ENCODE results near the gene NSF.

NSF gene

DNA sequence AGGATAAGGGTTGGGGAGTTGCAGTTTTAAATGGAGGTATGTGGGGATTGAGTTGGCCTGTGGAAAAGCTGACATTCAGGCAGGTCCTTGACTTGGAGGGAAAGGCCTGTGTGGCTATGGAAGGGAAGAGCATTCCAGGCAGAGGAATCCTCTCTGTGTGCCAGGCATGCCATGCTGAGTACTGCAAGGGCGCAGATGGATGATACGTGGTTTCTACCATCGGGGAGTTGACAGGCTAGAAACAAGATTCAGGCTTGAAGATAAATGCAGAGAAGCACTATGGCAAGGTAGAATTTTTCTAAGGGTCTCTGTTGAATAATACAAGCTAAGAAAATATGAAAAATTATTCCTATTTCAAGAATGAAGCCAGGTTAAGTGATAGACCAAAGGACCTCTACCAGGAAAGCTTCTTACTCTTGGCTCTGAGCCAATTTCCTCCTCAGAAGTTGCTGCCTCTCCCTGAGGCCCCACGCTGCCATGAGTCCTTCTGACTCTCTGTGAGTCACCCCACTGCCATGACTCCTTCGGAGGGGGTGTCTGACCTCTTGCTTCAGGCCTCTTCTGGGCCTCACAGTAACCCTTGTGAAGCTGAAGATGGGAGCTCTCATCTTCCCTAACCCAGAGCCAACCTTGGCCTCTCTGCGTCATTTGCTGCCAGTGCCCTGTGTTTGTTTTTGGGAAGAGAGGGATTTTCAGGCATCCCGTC, 152.2 kb downstream of the NSF start:
- TF ChIP-seq TAF1 (IDR thresholded peaks at IDR 0.05; ENCODE audit: borderline replicate concordance, insufficient read depth, low read length) = no peak
- no peak for TF ChIP-seq POLR2AphosphoS5 (IDR thresholded peaks at IDR 0.05; ENCODE audit: low read depth, low read length)
- no peak for TF ChIP-seq SIN3A (IDR thresholded peaks at IDR 0.05; ENCODE audit: borderline replicate concordance, insufficient read depth, low read length)
- TF ChIP-seq FOXP2 (optimal IDR thresholded peaks at IDR 0.05; ENCODE audit: borderline replicate concordance, extremely low read depth, extremely low read length, insufficient read depth) = no peak

DNA sequence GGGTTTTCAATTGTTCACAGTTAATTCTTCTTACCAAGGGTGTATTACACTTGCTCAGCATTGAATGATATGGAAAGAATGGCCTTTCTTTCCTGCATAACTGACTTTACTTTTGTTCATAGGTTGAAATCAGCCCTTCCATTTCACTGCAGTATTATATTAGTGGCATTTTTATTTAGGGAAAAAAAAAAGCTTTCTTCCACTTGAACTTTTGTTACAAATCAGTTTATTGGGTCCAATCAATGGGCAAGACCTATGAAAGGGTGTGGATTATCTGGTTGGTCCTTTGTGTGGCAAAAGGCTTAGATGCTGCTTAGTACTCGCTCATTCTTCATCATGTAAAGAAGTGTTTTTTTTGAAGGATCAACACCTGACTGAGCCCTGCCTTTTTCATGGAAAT, 154.0 kb downstream of the NSF start:
- no peak for TF ChIP-seq SIN3A (IDR thresholded peaks at IDR 0.05; ENCODE audit: borderline replicate concordance, insufficient read depth, low read length)
- no peak for TF ChIP-seq FOXP2 (optimal IDR thresholded peaks at IDR 0.05; ENCODE audit: borderline replicate concordance, extremely low read depth, extremely low read length, insufficient read depth)
- TF ChIP-seq TAF1 (IDR thresholded peaks at IDR 0.05; ENCODE audit: borderline replicate concordance, insufficient read depth, low read length) = no peak
- TF ChIP-seq, protein P1, sequence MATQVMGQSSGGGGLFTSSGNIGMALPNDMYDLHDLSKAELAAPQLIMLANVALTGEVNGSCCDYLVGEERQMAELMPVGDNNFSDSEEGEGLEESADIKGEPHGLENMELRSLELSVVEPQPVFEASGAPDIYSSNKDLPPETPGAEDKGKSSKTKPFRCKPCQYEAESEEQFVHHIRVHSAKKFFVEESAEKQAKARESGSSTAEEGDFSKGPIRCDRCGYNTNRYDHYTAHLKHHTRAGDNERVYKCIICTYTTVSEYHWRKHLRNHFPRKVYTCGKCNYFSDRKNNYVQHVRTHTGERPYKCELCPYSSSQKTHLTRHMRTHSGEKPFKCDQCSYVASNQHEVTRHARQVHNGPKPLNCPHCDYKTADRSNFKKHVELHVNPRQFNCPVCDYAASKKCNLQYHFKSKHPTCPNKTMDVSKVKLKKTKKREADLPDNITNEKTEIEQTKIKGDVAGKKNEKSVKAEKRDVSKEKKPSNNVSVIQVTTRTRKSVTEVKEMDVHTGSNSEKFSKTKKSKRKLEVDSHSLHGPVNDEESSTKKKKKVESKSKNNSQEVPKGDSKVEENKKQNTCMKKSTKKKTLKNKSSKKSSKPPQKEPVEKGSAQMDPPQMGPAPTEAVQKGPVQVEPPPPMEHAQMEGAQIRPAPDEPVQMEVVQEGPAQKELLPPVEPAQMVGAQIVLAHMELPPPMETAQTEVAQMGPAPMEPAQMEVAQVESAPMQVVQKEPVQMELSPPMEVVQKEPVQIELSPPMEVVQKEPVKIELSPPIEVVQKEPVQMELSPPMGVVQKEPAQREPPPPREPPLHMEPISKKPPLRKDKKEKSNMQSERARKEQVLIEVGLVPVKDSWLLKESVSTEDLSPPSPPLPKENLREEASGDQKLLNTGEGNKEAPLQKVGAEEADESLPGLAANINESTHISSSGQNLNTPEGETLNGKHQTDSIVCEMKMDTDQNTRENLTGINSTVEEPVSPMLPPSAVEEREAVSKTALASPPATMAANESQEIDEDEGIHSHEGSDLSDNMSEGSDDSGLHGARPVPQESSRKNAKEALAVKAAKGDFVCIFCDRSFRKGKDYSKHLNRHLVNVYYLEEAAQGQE (IDR thresholded peaks at IDR 0.05; ENCODE audit: insufficient read depth in 1 of 2, low read depth in 2 of 2, low read length in 2 of 2) = no peak
- no peak for TF ChIP-seq POLR2AphosphoS5 (IDR thresholded peaks at IDR 0.05; ENCODE audit: low read depth, low read length)

DNA sequence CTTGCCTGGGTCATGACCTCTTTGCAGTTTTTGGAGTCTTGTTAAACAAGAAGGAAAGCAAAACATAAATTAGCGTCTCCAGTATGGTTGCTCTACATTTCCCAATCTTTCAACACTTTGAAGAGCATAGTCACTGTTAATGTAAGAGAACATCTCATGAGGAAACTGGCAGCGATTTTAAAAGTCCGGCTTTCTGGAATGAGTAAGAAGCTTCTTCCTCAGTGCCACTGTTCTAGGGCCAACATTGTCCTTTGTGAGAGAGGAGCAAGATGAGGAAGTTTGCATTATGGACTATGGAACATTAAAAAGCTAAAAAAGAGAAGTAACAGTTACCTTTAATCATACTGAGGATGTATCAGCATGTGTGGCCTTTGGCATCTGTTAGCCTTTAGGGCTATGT, 154.9 kb downstream of the NSF start:
- TF ChIP-seq POLR2AphosphoS5 (IDR thresholded peaks at IDR 0.05; ENCODE audit: low read depth, low read length) (no peak), TAF1 (IDR thresholded peaks at IDR 0.05; ENCODE audit: borderline replicate concordance, insufficient read depth, low read length) (no peak)

DNA sequence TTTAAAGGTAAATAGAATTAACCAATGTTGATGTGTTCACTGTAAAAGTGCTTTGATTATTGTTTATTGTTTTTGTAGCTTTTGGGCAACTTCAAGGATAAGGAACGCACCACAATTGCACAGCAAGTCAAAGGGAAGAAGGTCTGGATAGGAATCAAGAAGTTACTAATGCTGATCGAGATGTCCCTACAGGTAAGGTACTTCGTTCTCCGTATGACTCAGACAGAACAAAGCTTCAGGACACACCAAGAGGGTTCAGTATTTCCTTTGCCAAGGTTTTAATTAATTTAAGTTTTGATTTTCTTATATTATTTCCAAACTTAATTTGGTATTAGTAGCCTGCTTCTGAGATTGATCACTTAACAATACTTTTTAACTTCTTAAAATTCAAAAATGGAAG, 161.0 kb downstream of the NSF start:
- TF ChIP-seq TAF1 (IDR thresholded peaks at IDR 0.05; ENCODE audit: borderline replicate concordance, insufficient read depth, low read length) (no peak), FOXP2 (optimal IDR thresholded peaks at IDR 0.05; ENCODE audit: borderline replicate concordance, extremely low read depth, extremely low read length, insufficient read depth) (no peak), POLR2AphosphoS5 (IDR thresholded peaks at IDR 0.05; ENCODE audit: low read depth, low read length) (no peak), SIN3A (IDR thresholded peaks at IDR 0.05; ENCODE audit: borderline replicate concordance, insufficient read depth, low read length) (no peak)
- TF ChIP-seq, protein P1 (IDR thresholded peaks at IDR 0.05; ENCODE audit: insufficient read depth in 1 of 2, low read depth in 2 of 2, low read length in 2 of 2) = no peak

DNA sequence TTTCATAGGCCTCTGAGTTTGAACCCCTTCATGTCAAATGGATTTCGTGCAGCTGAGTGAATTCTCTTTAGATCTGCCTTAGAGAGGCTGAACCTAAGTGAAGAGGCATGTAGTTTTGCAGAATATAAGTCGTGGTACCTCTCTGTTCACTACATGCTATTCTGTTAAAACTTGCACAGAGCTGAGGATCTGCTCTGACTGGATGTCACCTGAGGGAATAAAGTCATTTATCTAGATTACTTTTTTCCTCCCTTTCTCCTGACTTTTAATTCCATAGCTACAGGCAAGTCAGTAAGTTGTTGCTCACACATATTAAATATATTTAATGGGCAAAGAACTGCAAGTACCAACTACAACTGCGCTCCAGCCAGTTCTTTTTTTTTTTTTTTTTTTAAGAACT, 163.3 kb downstream of the NSF start:
- TF ChIP-seq, protein P1 (IDR thresholded peaks at IDR 0.05; ENCODE audit: insufficient read depth in 1 of 2, low read depth in 2 of 2, low read length in 2 of 2) = no peak
- no peak for TF ChIP-seq TAF1 (IDR thresholded peaks at IDR 0.05; ENCODE audit: borderline replicate concordance, insufficient read depth, low read length)
- no peak for TF ChIP-seq POLR2AphosphoS5 (IDR thresholded peaks at IDR 0.05; ENCODE audit: low read depth, low read length)

DNA sequence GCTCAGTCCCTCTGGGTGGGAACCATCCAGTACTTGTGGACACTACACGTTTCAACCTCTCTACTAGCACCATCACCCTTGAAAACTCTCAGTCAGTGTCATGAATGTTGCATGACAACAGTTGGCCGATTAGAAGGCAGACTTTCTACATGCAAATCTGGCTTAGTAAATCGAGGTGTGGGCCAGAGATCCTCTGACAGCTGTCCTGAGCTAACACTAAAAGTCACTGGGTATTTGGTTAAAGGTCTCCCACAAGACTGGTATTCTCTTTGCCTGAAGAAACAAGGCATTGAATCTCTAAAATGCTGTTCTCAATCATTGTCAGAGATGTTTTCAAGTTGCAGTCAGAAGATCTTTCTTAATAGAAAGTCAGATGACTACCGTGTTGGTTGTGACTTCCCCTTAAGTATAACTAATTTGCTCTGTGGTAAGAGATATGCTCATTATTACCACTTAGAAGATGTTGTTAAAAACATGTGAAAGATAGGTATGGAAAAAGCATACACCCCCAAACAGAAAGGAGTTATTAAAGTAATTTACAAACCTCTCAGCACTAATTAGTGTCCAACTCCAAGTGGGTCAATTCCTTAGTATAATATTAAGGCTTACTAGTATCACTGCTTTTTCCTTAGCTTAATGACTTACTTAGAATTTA, 165.7 kb downstream of the NSF start:
- TF ChIP-seq SIN3A (IDR thresholded peaks at IDR 0.05; ENCODE audit: borderline replicate concordance, insufficient read depth, low read length) (no peak), POLR2AphosphoS5 (IDR thresholded peaks at IDR 0.05; ENCODE audit: low read depth, low read length) (no peak), FOXP2 (optimal IDR thresholded peaks at IDR 0.05; ENCODE audit: borderline replicate concordance, extremely low read depth, extremely low read length, insufficient read depth) (no peak), TAF1 (IDR thresholded peaks at IDR 0.05; ENCODE audit: borderline replicate concordance, insufficient read depth, low read length) (no peak)
- TF ChIP-seq, protein P1 (IDR thresholded peaks at IDR 0.05; ENCODE audit: insufficient read depth in 1 of 2, low read depth in 2 of 2, low read length in 2 of 2) = no peak

Measured in PFSK-1 (cell line).